OCI-LY3 (cell line): ENCODE measurements around the gene KCNH3.

ENCODE experiments used
- H2AFZ ChIP-seq: fragments of 200-600, 300-600 bp; shearing (Covaris generic); 2 replicates; pipeline ENCODE4 v1.6.0; 2014; ENCODE audit warnings: antibody characterized with exemption, low read depth, low read length
- H3K27ac ChIP-seq: fragments of 200-600, 300-600 bp; sonication (generic); 2 replicates; pipeline ENCODE4 v1.5.1; 2014; ENCODE audit warnings: mild to moderate bottlenecking, low read length, moderate library complexity, mixed read lengths
- H3K27me3 ChIP-seq: fragments of 200-600, 300-600 bp; sonication (generic); 2 replicates; pipeline ENCODE4 v1.6.1; 2014; ENCODE audit warnings: low read depth, low read length, mixed read lengths
- H3K36me3 ChIP-seq: fragments of 200-600, 300-600 bp; sonication (generic); replicated peaks from 2 replicates; pipeline ENCODE3; 2014; ENCODE audit warnings: low read depth, low read length, mixed read lengths
- H3K4me1 ChIP-seq: fragments of 300-600, 200-600 bp; sonication (generic); 2 replicates; pipeline ENCODE4 v1.6.1; 2014; ENCODE audit warnings: low read length, mixed read lengths
- H3K4me2 ChIP-seq: fragments of 200-600, 300-600 bp; sonication (generic); 2 replicates; pipeline ENCODE4 v1.6.1; 2014; ENCODE audit warnings: low read length, mixed read lengths
- H3K4me3 ChIP-seq: fragments of 300-600, 200-600 bp; sonication (generic); 2 replicates; pipeline ENCODE4 v1.5.1; 2014; ENCODE audit warnings: antibody characterized with exemption, mild to moderate bottlenecking, low read length, moderate library complexity
- H3K79me2 ChIP-seq: fragments of 300-600, 200-600 bp; shearing (Covaris generic); 2 replicates; pipeline ENCODE4 v1.6.1; 2014; ENCODE audit warnings: mild to moderate bottlenecking, low read length, mixed read lengths
- H3K9ac ChIP-seq: fragments of 300-600, 200-600 bp; shearing (Covaris generic); 2 replicates; pipeline ENCODE4 v1.6.0; 2014; ENCODE audit warnings: mild to moderate bottlenecking, low read length, moderate library complexity
- H3K9me3 ChIP-seq: fragments of 200-600, 300-600 bp; shearing (Covaris generic); 2 replicates; pipeline ENCODE4 v1.6.1; 2014; ENCODE audit warnings: low read length, mixed read lengths; ENCODE audit not compliant: insufficient read depth
- H4K20me1 ChIP-seq: fragments of 200-600, 300-600 bp; sonication (generic); 2 replicates; pipeline ENCODE4 v1.6.1; 2016; ENCODE audit warnings: low read length, mixed read lengths; ENCODE audit not compliant: insufficient read depth
- CTCF ChIP-seq: fragments of 200-600, 300-600 bp; sonication (generic); IDR thresholded peaks from 2 replicates; pipeline ENCODE4 v1.5.1; 2014; ENCODE audit warnings: antibody characterized with exemption, low read length, low read depth
- EZH2phosphoT487 ChIP-seq: fragments of 200-600 bp; shearing (Covaris generic); IDR thresholded peaks from 2 replicates; pipeline ENCODE4 v1.6.1; 2018; ENCODE audit warnings: antibody characterized with exemption, mixed run types, low read depth

The KCNH3 gene

DNA sequence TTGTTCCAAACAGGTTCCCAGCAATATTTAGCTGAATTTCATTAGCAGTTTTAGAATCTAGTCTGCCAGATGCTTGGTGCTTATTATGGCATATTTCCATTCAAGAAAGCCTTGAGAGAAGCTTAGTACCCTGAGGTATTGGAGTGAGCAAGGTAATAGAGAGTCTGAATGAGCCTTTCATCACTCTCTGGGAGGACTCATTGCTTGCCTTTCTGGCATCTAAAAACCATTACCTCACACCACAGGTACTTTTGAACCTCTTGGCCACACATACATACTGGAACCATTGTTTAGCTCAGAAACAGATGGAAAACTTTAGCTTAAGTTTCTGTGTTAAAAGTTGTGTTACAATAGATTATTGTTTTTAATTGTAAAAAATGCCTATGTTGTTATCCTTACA is 27.4 kb upstream of the KCNH3 start:
- Histone ChIP-seq H3K9ac (no peak overlapping the region), H3K27me3 (no peaks in the 10 kb centered on the region), H3K9me3 (no peaks in the 10 kb centered on the region), H2AFZ (no peak overlapping the region), H3K4me2 (no peak overlapping the region), H3K36me3 (no peaks in the 10 kb centered on the region), H4K20me1 (no peaks in the 10 kb centered on the region), H3K4me1 (no peaks in the 10 kb centered on the region), H3K79me2 (no peaks in the 10 kb centered on the region), H3K27ac (no peak overlapping the region), H3K4me3 (no peak overlapping the region)
- TF ChIP-seq EZH2phosphoT487 (no peak), CTCF (no peak)

DNA sequence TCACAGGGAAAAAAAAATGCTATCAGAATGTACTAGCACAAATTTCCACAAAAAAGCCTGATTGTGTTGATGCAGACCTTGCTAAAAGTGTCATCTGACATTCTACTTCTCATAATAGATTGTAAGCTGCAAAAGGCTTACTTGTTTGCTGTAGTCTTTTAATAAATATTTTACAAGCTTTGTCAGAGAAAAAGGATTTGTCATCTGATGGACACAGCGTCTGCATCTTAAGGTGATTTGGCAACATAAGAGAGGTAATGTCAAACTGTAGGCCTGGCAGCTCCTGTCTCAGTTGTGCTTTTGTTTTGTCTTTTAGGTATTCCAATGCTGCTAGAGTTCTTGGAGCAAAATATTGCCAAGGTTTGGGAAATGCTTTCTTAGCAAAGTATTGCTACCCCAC is 26.3 kb upstream of the KCNH3 start:
- H3K27ac ChIP-seq: no peak overlapping the region
- no peak overlapping the region for H2AFZ ChIP-seq
- no peak overlapping the region for H3K9ac ChIP-seq
- H3K4me1 ChIP-seq: no peaks in the 10 kb centered on the region
- no peaks in the 10 kb centered on the region for H3K9me3 ChIP-seq
- TF ChIP-seq EZH2phosphoT487 (no peak), CTCF (no peak)
- no peaks in the 10 kb centered on the region for H4K20me1 ChIP-seq
- H3K4me3 ChIP-seq: no peak overlapping the region
- H3K4me2 ChIP-seq: no peak overlapping the region
- no peaks in the 10 kb centered on the region for H3K27me3 ChIP-seq
- no peaks in the 10 kb centered on the region for H3K79me2 ChIP-seq
- no peaks in the 10 kb centered on the region for H3K36me3 ChIP-seq

DNA sequence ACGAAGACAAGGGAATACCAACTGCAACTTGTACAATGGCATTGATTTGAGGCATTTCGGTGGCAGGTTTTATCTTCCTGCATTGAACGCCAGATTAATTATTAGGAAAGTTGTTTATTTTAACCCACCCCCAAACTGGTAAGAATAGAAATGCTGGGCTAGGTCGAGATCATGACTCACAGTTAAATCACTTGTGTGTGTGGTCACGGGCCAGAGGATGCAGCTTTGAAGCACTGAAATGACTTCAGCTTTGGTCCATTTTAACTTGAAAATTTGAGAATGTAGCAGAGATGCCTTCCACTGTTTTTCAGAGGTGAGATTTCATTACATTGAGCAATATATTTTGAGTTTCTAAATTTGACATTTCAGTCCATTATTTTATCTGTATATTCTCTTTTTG is 23.6 kb upstream of the KCNH3 start:
- TF ChIP-seq CTCF: no peak

DNA sequence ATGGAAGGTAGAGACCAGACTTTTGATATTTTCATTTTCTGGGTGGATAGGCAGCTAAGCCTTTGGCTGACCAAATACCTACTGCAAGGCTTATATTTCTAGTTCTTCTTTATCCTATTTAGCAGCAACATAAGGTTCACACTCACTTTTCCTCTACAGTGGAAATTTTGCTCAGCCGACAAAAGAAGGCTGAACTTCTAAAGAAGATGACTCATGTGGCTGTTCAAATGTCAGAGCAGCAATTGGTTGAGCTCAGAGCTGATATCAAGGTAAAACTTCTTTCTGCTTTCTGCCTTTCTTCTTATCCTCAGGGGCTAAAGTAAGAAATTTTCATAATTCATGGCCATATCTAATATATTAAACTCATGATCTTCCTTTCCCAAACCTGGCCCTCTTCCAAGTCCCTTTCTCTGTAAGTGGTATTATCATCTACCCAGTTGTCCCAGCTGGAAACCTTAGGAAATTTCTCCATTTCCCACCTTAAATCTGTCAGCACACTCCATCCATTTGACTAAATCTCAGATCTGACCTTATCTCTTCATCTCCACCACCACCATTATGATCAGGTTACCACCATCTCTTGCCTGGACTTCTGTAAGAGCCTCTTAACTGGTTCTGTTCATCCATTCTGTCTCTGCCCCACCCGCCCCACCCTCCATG is 19.8 kb upstream of the KCNH3 start:
- no peaks in the 10 kb centered on the region for H3K79me2 ChIP-seq
- no peaks in the 10 kb centered on the region for H3K9me3 ChIP-seq
- TF ChIP-seq CTCF: no peak
- TF ChIP-seq EZH2phosphoT487: no peak
- no peak overlapping the region for H2AFZ ChIP-seq
- H3K4me1 ChIP-seq: peaks cover 10% of the 10 kb centered on the region
- no peak overlapping the region for H3K9ac ChIP-seq
- no peak overlapping the region for H3K4me3 ChIP-seq
- H3K27ac ChIP-seq: no peak overlapping the region
- H3K4me2 ChIP-seq: no peak overlapping the region
- peaks cover 10% of the 10 kb centered on the region for H3K36me3 ChIP-seq
- H4K20me1 ChIP-seq: no peaks in the 10 kb centered on the region
- no peaks in the 10 kb centered on the region for H3K27me3 ChIP-seq

More for the DNA sequence above, 23.6 kb upstream of the KCNH3 start:
- Histone ChIP-seq H3K4me3 (no peak overlapping the region), H3K4me1 (no peaks in the 10 kb centered on the region), H3K36me3 (peaks cover 3% of the 10 kb centered on the region), H3K27me3 (no peaks in the 10 kb centered on the region), H3K4me2 (no peak overlapping the region), H3K79me2 (no peaks in the 10 kb centered on the region), H3K27ac (no peak overlapping the region), H4K20me1 (no peaks in the 10 kb centered on the region), H3K9ac (no peak overlapping the region), H2AFZ (no peak overlapping the region), H3K9me3 (no peaks in the 10 kb centered on the region)
